Lower leg skin (tissue), 3 donors: Measurements from ENCODE around the gene SHMT1.
"Not testable (repeated sequence)": the region's sequence is repeated elsewhere in the genome, so short reads cannot be mapped to it uniquely, and the experiment has no call there.

Experiments
- CTCF ChIP-seq, 3 donors: fragments of 450-650 bp; IDR thresholded peaks; one replicate each; pipeline ENCODE4 v1.5.1; 2016; ENCODE audit warnings: antibody characterized with exemption in 3 of 3, mild to moderate bottlenecking in 3 of 3, moderate library complexity in 2 of 3
- POLR2A ChIP-seq, 2 donors: fragments of 450-650 bp; IDR thresholded peaks; one replicate each; pipeline ENCODE4 v1.6.1; 2016 to 2017; ENCODE audit warnings: antibody characterized with exemption in 2 of 2, mild to moderate bottlenecking in 1 of 2, moderate library complexity in 1 of 2

- TF ChIP-seq CTCF, POLR2A (IDR thresholded peaks at IDR 0.05): not testable (repeated sequence)
Measured at GRCh38 chr17:18387583-18387982, 24.2 kb upstream of the SHMT1 start.
